ENCODE results near the gene RAB6A. TPM values are rescaled to one million over a fixed set of nuclear protein-coding genes. Genes with fewer than 3 reads are reported as not detected.

RAB6A gene
- 100 to 1,000 TPM in 5 of 6 experiments, 10 to 100 TPM in 1; 91.7 to 130 (median 109) TPM for total RNA-seq (2021; fragmentation: NEBNext Ultra II Directional; extraction: Animal tissue kit (Norgen Biotek cat#: 25700))
- long read RNA-seq, transcript RAB6A-202 (8 exons, 3,085 nt): minor isoform, 12 of 100 reads
- long read RNA-seq, transcript RAB6A-201 (8 exons, 3,389 nt): major isoform, 44 of 100 reads
- long read RNA-seq, partial matches to known transcripts: 4 of 100 reads
- long read RNA-seq, other reads (novel, unspliced or antisense): 39 of 100 reads

DNA sequence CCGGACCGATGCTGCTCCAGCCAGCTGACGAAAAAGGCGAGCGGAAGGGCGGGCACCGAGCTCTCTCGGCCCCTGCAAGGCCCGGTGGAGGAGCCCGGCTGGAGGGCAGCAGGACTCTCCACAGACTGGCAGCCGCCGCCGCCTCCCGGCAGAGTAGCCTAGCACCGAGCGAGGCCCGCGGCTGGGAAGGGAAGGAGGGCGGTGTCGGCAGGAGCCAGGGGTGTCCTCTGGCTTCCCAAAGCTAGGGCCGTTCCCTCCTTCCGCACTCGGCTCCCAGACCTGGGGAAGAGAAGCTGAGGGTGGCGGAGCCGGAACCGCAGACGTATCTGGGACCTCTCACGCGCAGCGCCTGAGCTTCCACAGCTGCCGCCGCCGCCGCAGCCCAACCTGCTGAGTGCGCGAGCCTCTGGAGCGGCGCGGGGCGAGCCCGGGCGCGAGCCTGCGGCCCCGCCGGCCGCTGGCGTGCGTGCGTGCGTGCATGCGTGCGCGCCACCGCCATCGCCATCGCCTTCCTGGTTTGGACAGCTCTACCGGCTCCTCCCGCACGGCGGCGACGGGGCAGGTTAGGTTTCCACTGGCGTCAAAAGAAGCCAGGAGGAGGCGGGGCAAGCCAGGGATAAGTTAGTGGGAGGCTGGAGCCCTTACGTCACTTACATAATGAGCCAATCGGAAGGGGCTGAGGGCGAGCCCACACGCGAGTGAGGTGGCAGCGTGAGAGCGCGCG lies at the start of gene RAB6A:
Gene RAB6A, minus strand, starts transcription at position 396 of the 724 bp plus-strand sequence. CDS start 439 bp downstream, outside the sequence.
- Mint-ChIP-seq H3K4me1 (ENCODE audit: low read depth) (peaks cover 22% of the 10 kb centered on the region), H3K9me3 (no peaks in the 10 kb centered on the region), H3K36me3 (ENCODE audit: low read depth) (peaks cover 7% of the 10 kb centered on the region), H3K27ac (peak within 1 kb of the TSS; percentile 92), H3K4me3 (peak within 1 kb of the TSS; percentile 99), H3K27me3 (ENCODE audit: insufficient read depth) (peaks cover 2% of the 10 kb centered on the region; the same call in 1 of the 2 replicates)
- TF ChIP-seq, protein P1, sequence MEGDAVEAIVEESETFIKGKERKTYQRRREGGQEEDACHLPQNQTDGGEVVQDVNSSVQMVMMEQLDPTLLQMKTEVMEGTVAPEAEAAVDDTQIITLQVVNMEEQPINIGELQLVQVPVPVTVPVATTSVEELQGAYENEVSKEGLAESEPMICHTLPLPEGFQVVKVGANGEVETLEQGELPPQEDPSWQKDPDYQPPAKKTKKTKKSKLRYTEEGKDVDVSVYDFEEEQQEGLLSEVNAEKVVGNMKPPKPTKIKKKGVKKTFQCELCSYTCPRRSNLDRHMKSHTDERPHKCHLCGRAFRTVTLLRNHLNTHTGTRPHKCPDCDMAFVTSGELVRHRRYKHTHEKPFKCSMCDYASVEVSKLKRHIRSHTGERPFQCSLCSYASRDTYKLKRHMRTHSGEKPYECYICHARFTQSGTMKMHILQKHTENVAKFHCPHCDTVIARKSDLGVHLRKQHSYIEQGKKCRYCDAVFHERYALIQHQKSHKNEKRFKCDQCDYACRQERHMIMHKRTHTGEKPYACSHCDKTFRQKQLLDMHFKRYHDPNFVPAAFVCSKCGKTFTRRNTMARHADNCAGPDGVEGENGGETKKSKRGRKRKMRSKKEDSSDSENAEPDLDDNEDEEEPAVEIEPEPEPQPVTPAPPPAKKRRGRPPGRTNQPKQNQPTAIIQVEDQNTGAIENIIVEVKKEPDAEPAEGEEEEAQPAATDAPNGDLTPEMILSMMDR (IDR thresholded peaks at IDR 0.05): peak; percentile 50; the same call in 1 of the 2 replicates
- peak; percentile 100 for DNase-seq

DNA sequence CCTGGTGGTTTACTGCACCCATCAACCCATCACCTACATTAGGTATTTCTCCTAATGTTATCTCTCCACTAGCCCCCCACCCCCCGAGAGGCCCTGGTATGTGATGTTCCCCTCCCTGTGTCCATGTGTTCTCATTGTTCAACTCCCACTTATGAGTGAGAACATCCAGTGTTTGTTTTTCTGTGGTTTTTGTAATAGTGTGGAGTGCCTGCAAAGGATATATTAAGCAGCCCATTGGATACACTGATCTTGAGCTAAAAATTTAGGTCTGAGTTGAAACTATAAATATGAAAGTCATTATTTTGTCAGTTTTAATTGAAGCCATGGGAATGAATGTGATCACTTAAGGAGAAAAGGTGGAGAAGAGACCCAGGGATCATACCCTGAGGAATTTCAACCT lies 49.8 kb upstream of the RAB6A start:
- no peak overlapping the region for H3K4me3 Mint-ChIP-seq
- peaks cover 13% of the 10 kb centered on the region for H3K36me3 Mint-ChIP-seq (ENCODE audit: low read depth)
- peaks cover 2% of the 10 kb centered on the region; the same call in 1 of the 2 replicates for H3K27me3 Mint-ChIP-seq (ENCODE audit: insufficient read depth)
- no peak overlapping the region for H3K27ac Mint-ChIP-seq
- no peak for DNase-seq
- TF ChIP-seq, protein P1 (IDR thresholded peaks at IDR 0.05): no peak
- no peaks in the 10 kb centered on the region for H3K9me3 Mint-ChIP-seq
- peaks cover 8% of the 10 kb centered on the region for H3K4me1 Mint-ChIP-seq (ENCODE audit: low read depth)

DNA sequence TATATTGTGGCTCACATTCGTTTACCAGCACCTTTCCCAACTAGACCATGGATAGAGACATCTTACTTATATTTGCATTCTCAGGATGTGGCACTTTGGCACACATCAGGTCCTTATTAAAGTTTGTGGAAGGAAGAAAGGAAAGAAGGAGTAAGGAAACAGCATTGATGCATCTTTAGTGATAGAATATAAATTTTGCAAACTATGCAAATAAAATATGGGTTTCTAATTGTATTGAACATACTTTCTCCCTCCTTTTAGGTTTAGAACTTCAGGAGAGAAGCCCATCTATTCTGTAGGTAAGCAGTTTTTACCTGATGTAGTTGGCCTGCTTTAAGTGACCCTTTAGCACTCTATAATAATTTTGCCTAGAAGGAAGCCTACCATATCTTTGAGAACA lies 47.2 kb upstream of the RAB6A start:
- TF ChIP-seq, protein P1 (IDR thresholded peaks at IDR 0.05): no peak
- Mint-ChIP-seq H3K4me1 (ENCODE audit: low read depth) (peaks cover 8% of the 10 kb centered on the region), H3K27ac (no peak overlapping the region), H3K36me3 (ENCODE audit: low read depth) (peaks cover 13% of the 10 kb centered on the region), H3K27me3 (ENCODE audit: insufficient read depth) (no peaks in the 10 kb centered on the region), H3K4me3 (no peak overlapping the region), H3K9me3 (no peaks in the 10 kb centered on the region)
- DNase-seq: no peak

DNA sequence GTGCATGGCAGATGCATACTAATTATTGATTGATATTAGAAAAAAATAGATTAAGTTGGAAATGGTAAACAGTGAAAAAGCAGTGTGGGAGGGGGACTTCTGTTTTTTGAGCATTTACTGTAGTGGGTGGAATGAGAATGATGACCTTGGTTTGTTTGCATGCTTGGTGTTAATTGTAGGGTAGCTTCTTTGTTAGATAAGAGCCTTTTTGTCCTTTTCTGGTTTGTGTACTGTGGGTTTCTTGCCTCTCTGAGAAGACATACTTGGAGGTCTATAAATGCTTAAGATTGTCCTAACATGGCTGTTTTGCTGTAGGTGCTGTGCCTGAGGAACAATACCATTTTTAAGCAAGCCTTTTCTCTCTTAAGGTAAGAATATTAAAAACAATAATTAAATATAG lies 43.8 kb upstream of the RAB6A start:
- no peak for DNase-seq
- no peak overlapping the region for H3K4me3 Mint-ChIP-seq
- TF ChIP-seq, protein P1 (IDR thresholded peaks at IDR 0.05): no peak
- H3K4me1 Mint-ChIP-seq (ENCODE audit: low read depth): no peaks in the 10 kb centered on the region
- H3K36me3 Mint-ChIP-seq (ENCODE audit: low read depth): peaks cover 13% of the 10 kb centered on the region
- H3K9me3 Mint-ChIP-seq: no peaks in the 10 kb centered on the region
- H3K27ac Mint-ChIP-seq: no peak overlapping the region
- no peaks in the 10 kb centered on the region for H3K27me3 Mint-ChIP-seq (ENCODE audit: insufficient read depth)

DNA sequence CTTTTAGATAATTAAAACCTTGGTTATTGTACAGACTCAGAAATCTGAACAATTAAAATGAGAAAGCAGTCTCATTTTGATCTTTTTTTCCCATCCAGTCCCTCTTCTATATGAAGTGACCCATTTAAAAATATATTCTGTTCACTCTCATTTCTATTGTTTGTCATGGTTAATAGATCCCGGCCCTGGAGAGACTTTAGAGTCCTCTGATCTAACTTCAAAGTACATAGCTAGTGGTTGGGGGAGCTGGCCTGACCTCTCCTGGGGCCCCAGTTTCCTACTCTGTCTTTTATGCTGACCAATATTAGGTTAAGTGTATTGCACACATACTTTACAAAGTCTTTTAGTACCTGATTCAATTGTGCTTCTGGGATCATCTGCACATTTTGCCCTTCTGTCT lies 40.3 kb upstream of the RAB6A start:
- TF ChIP-seq, protein P1 (IDR thresholded peaks at IDR 0.05): no peak
- H3K4me1 Mint-ChIP-seq (ENCODE audit: low read depth): no peaks in the 10 kb centered on the region
- H3K4me3 Mint-ChIP-seq: no peak overlapping the region
- no peak for DNase-seq
- H3K36me3 Mint-ChIP-seq (ENCODE audit: low read depth): no peaks in the 10 kb centered on the region
- H3K9me3 Mint-ChIP-seq: no peaks in the 10 kb centered on the region
- no peaks in the 10 kb centered on the region for H3K27me3 Mint-ChIP-seq (ENCODE audit: insufficient read depth)
- H3K27ac Mint-ChIP-seq: no peak overlapping the region

Data from HFFc6 (cell line).